Glomerular visceral epithelial cell (primary cell): ENCODE measurements around the gene NIM1K.
"Not testable (repeated sequence)": the region's sequence is repeated elsewhere in the genome, so short reads cannot be mapped to it uniquely, and the experiment has no call there.

Experiments used
- DNase-seq: peaks from one replicate; pipeline ENCODE4 v3.0.0-alpha.2; 2016; ENCODE audit errors: extremely low spot score

Gene NIM1K

DNA sequence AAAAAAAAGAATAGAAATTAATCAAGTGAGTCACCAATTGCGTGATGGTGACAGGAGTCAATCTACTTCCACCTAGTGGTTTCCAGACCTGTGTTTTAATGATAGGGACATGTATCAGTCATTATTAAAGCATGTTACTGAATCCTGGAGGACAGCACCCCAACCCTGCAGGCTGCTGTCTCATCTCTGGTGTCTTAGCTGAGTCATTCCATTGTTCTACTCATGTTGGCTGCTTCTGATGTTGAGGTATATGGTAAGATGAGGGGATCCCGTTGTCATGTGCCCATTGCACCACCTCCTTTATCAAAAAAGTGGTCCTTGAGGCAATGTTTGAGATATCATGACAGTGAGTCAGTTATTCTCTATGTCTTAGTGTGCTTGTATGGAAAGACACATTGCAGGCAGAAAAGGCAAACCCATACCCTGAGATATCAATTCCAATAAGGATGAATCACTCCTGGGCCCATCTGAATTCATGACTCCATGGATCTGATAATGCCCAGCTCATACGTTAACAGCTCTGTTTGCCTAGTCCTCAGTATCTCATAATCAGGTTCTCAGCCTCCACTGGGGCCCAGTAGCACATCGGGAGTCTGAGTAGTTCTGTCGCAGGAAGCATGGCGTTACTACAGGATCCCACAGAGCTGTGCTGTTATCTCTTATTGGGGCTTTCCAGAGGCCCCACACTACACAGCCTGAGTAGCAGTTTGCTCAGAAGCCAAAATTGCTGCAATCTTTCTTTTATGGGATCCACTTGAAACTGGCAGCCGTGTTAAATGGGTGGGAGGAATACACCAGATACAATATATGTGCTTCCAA is 90.0 kb downstream of the NIM1K start:
- DNase-seq = no peak

DNA sequence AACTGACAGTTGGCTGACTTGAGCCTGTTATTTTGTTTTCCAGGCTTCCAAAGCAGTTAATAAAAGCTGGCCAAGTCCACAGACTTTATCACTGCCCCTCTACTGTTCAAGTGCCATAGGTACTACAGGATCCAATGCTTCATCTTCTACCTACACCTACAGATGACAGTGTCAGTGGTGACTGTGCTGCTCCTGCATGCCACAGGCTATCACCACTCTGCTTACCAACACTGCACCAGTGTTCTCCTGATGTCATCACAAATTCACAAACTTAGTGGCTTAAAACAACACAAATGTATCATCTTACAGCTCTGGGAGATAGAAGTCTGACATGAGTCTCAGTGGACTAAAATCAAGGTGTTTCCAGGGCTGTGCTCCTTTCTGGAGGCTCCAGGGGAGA is 94.6 kb downstream of the NIM1K start:
- DNase-seq = no peak

DNA sequence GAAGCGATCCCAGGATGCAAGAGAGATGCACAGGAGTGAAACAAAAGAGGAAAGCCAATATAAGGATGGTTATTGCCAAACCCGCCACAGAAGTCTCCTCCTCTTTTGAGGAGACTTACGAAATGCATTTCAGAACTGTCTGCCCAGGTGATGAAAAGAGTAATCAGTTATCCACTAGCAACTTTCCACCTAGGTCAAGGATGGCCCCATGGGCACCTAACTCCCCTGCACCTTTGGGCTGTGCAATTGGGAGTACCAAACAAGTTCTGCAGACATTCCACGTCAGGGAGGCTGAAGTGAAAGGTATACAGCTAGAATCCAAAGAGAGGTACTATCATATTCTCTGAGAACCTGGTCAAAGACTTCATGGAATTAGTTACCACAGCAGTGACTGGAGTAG is 95.5 kb downstream of the NIM1K start:
- DNase-seq = no peak

DNA sequence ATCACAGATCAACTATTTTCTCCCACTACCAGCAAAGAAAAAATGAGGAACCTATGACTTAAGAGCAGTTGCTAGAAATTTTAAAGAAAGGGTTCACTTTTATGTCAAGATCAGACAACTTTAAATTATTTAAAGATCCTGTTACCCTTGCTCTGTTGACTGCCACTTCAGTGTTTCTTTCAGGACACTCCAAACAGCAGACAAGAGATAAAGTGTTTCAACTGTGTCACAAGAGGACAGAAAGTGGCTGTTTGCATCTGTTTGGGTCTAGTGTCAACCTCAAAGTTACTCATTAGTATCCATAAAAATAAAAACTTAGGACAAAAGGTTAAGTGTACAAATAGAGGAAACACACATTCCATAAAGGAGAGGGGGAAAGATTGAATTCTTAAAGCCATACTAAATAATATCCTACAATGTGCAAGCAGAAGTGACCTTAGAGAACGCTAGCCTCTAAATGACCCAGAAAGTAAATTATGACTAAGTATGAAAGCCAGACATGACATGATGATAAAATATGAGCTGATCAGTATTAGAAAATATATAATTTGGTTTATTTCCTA is 96.3 kb downstream of the NIM1K start:
- no peak for DNase-seq

DNA sequence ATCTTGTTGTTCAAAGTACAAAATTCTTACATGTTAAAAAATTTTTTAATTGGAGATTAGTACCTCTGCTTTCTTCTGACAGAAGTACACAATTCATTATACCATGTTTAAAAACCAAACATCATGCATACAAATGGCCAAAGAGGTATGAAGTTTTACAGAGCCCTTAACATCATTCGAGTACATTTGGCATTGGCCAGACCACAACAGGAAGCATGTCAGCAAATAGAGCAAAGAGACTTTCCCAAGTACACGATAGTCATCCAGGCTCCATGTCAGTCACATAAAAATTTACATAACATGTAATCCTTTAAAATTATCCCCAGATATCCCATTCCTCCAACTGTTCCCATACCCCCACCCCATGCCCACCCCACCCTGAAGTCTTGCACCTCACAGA is 98.7 kb downstream of the NIM1K start:
- no peak for DNase-seq

DNA sequence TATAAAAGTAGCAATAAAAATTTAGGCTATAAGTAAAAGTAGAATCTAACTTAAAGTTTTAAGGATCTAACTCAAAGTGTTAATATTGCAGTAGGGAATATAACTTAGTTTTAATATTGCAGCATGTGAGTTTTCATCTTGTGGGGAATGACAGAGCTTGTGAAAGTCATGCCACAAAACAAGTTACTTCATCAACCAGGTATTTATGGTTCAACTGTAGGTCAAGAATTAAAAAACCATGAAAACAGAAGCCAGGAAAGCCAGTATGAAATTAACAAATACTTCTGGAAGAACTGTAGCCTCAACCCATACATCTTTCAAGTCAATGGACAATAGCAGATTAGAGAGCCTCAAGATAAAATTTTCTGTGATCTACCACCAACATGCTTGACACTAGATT is 102.2 kb downstream of the NIM1K start:
- peak; percentile 50 for DNase-seq

DNA sequence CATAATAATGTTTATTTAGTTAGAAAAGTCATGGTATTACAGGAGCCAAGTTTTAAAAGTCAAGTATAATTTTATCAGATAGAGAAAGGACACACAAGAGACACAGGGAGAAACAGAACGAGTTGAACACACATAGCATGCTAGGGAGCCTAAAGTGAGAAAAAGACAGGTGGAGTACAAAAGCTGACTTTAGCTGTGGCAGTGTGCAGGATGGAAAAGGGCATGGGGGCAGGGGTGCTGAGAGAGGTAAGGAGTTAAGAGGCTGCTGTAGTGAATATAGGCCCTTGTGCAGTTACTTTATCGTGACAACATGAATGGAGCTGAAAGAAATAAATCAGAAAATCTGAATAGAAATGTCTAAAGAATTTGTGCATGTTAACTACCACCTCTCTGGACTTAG is 103.2 kb downstream of the NIM1K start:
- DNase-seq = no peak

DNA sequence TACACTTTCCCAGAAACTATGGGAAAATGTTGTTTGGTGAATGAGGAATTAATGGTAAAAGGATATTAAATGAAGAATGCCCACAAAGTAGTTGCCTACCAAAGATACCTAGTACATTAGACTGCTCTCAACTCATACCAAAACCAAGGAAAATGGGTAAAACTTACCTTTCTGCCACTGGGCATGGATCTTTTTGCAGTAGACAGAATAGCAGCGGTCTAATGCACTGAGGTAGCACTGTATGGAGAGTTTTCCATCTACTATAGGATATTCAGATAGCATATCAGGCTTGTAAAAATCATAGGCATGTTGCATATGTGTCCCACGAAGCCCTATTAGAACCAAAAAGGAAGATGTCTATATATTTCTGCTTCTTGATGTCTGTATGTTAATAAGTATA is 104.8 kb downstream of the NIM1K start:
- DNase-seq = no peak

DNA sequence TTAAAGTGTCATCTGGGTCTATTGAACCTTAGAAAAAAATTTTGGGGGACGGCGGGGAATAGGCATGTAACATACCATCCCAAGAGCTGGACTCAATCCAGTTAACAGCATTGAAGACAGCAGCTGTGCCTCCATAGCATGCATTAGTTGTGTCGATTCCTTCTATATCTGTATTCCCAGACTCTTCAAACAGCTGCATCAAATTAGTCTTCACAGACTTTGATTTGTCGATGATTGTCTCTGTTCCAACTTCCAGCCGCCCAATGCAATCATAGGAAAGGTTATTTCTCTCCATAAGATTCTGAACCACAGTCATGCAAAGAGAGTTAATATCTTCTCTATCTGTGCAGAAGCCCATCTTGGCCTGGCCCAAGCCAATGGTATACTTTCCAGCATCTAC is 106.4 kb downstream of the NIM1K start:
- no peak for DNase-seq

DNA sequence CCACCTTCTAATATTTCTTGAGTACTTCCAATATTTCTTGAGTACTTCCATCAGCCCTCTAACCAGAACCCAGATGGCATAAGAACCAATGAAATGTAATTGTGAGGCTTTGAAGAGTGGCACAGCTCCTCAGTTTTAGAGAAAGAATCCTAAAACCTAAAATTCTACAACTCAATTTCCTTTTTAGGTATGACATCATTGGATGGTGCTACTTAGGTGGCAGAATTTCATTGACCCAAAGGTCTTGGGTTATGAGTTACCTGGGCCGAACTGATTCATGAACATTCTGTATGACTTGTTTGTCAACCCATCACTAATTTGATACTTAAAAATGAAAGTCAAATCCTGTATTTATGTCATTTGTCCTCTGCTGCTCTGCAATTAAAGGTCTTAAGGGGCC is 108.1 kb downstream of the NIM1K start:
- DNase-seq = no peak

DNA sequence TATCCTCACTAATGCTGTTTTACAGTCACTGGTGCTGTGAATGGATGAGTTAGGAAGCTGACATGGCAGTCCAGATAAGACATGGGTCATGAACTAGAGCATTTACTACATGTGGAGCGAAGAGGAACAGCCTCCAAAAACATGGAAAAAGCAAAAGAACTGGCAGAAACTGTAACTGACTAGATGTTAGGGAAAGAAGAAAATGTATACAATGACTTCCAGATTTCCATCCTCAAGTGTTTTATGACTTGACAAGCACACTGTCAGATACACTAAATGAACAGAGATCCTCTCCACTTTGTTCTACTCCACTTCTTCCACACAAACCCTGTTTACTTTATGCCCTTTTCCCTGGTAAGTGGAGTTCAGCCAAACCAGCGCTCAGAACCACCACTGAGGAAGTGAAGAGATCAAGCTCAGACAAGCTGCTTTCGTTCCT is 109.6 kb downstream of the NIM1K start:
- no peak for DNase-seq

DNA sequence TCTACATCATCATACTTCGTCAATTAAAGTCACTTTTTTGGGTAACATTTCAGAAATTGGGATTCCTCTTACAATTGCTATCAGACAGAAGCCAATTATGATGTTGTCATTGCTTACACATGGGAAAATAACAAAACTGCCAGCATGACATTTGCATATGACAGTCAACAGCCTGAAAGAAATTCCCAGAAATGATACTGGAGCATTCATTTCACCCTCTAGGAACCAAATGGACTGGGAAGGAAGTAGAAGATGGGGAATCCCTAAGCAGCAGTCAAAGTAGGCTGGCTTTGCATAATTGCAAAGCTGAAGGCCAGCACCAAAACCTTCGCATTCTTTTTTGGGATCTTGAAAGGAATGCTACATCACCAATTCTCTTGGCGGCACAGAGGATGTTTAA is 110.5 kb downstream of the NIM1K start:
- no peak for DNase-seq

DNA sequence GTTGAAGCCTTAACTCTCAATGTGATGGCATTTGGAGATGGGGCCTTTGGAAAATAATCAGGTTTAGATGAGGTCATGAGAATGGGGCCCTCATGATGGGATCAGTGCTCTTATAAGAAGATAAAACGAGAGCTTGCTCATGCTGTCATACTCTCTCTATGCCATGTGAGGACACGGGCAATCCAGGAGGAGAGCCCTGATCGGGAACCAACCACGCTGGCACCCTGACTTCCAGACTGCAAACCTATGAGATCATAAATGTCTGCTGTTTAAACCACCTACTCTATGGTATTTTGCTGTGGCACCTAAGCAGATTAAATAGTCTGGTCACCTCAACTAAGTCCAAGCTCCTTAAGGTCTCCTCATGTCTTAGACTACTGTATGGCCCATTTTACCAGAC is 111.2 kb downstream of the NIM1K start:
- DNase-seq = no peak

DNA sequence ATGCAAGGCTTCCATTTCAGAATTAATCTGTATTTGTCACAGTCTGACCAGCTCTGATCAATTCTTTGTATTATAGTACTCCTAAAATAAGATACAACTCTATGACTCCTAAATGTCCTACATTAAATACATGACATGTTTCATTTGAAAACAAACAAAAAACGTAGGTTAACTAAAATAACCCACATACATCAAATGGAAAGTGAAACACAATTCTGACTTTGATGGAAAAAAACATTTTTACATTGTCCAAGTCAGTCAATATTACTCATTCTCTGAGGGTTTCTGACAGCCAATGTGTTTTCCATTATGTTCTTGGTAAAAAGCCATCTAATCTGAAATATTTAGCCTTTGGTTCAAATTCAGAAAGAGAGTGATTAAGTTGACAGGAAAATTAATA is 112.5 kb downstream of the NIM1K start:
- no peak for DNase-seq

DNA sequence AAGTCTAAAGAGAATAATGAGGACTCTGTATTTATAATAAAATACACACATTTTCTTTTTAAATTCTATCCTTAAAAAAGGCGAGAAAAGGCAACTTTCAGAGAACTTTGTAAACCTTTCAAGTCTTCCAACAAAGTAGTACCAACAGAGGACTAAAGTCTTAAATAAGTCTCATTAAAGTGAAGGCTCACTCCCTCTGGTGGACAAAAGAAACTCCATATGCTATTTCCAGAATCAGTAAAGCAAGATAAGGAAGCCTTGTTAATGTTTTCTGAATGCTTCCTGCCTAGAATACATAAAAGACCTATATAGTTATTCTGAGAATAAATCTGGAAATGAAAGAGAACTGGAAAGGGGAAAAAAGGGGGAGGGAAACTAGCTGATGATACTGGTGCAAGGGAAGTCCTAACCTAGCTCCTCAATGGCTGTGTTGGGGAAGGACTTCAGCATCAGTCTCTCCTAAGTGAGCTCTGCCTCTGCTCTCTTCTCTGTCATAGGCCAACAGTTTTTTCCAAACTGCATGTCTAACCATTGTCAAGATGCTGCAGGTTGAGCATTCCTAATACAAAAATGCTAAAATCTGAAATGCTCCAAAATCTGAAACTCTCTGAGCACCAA is 114.0 kb downstream of the NIM1K start:
- peak; percentile 73 for DNase-seq

DNA sequence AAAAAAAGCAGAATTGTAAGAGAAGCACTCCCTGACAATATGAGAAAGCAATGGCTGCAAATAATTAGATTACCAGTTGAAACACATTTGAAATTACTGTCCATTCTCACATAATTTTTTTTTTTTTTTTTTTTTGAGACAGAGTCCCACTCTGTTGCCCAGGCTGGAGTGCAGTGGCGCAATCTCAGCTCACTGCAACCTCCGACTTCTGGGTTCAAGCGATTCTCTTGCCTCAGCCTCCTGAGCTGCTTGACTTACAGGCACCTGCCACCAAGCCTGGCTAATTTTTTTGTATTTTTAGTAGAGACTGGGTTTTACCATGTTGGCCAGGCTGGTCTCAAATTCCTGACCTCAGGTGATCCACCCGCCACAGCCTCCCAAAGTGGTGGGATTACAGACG is 114.9 kb downstream of the NIM1K start:
- DNase-seq = not testable (repeated sequence)

DNA sequence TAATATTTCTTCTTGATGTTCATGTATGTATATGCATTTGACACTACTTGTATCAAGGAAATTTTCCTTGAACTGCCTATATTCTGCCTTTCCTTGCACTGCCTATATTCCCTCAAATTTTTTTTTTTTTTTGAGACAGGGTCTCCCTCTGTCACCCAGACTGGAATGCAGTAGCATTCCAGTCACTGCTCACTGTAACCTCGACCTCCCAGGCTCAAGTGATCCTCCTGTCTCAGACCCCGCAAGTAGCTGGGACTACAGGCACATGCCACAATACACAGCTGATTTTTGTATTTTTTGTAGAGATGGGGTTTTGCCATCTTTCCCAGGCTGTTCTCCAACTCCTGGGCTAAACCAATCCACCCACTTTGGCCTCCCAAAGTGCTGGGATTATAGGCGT is 117.1 kb downstream of the NIM1K start:
- no peak for DNase-seq

DNA sequence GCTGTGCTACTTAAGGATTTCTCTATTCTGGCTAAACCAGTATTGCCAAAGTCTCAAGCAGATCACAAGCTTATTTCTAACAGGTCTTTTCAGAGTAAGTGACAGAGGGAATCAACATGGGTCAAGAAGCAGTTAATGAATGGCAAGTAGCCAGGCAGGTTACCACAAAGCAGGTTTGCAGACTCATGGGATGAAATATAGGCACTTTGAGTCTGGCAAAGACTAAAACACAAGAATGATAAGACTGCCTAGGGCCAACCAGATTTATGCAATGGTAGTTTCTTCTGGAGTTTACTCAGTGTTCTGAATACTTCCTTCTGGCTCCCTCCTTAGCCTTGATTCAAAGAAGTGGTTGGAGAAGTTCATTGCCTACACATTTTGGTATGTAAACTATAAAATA is 117.6 kb downstream of the NIM1K start:
- DNase-seq = peak; percentile 29

DNA sequence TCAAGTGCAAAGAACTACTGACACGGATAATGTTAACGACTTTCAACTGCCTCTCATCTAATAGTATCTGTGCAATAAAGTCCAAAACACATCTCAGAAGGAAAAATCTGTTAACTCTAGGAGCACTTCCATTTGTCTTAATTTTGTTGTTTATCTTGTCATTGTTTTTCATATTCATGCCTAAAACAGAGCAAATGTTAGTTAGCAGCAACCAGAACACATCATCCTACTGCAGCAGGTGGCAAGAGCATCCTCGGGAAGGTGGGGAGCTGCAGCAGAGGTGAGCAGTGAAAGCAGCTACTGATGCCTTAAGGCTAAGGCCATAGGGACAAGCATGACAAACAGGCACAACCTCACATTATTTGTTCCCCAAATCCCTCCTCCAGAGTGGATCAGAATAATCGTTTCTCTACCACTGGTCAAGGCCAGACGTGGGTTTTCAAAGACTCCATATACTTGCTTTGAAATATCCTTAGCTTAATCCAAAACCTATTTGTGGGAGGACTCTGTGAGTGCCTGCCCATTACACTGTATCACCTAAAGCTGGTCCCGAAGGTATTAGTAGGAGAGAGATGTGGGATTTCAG is 120.1 kb downstream of the NIM1K start:
- DNase-seq = no peak

DNA sequence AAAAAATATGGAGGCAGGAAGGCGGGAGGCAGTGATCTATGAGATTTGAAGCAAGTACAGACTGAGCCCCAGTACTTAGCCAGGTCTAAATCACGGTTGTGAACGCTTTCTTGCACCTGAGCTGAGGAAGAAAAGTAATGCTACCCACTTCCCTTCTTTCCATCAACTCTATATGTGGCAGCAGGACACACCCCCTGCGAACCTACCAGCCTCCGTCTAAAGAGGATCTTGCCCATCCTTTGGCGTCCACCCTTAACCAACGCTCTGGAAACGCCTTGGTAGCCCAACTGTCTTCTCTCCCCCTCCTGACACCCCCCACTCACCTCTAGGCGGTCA is 120.6 kb downstream of the NIM1K start:
- DNase-seq = no peak

DNA sequence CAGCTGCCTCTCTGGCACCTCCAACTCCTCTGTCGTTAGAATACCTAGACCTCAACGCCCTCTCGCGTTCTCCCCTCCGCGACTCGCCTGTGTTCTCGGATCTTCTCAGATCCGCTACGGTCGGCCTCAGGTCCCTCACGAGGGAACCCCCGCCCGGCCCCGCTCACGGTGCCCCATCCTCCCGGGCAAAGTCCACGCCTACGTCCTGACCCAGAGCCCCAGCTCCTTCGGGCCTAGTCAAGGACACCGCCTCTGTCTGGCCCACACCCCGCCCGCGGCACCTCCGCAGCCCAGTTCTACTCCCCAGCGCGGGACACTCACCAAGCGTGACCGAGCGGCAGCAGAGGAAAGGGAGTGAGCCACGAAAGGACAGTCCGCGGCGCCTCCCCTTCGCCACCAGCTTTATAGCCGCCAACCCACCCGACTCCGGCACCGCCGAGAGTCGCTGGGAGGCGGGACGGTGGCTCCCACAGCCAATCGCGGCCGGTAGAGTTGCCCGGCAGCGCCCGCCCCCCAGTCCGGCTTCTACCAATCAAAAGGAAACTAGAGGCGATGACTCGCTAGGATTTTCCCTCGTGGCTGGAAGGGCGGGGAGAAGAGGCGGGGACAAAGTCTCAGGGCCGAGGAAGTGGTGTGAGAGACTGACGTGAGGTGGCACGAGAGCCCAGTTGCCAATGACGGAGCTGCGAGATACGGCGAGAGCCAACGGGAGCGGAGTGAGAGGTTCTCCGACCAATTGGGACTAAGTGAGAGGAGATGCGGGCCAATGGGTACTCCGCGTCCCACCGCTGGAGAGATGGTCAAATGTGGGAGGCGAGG is 121.2 kb downstream of the NIM1K start, which contains the start of gene HMGCS1:
Gene HMGCS1, minus strand, starts transcription at position 378 of the 819 bp plus-strand sequence. CDS start 14,447 bp downstream, outside the sequence.
- DNase-seq = peak; percentile 100

DNA sequence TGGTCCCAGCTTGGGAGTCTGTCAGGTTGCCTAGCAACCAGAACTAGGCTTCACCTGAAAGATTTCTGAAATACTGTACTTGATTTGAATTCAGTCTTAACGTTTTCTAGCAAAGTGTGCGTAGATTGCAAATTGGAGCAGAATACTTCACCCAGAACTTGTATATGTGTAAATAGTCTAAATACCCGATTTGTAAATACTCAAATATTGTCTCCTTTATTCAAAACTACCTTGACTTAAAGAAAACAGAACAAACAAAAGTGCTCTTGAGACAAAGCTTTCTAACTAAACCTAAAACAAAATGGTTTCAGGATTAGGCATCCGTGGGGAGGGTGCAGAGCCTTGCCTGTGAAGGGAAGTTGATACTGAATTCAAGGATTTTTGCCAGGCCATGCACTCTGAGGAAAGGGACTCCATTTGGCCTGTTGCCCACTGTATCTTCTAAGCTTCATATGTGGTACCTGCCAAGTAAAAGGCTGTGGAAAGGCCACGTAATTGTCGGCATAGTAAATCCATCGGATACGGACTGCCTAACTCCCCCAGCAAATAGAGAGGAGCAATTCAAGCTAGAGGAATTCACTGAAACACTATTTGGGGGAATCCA is 121.9 kb downstream of the NIM1K start:
- DNase-seq = no peak
